K562 (cell line): ENCODE measurements around the gene MRPL58. TPM values are rescaled to one million over a fixed set of nuclear protein-coding genes. Genes with fewer than 3 reads are reported as not detected.

Experiments used
- CEBPB ChIP-seq: fragments of 450-650 bp; IDR thresholded peaks from 2 replicates; pipeline ENCODE4 v1.6.1; 2016; ENCODE audit warnings: missing genetic modification characterization, missing compliant biosample characterization
- FOSL1 ChIP-seq: fragments of 200-800 bp; sonication (Bioruptor generic); conservative IDR thresholded peaks from 2 replicates; pipeline ENCODE4 v1.6.1; 2016; ENCODE audit warnings: missing genetic modification characterization, missing compliant biosample characterization
- HMG20B ChIP-seq: fragments of 250-450 bp; sonication (Bioruptor Pico); IDR thresholded peaks from 2 replicates; pipeline ENCODE4 v1.5.0; 2021; ENCODE audit warnings: mild to moderate bottlenecking
- HNRNPL ChIP-seq: fragments of 200-400 bp; formaldehyde crosslinking; IDR thresholded peaks from 2 replicates; pipeline ENCODE4 v1.6.1; 2017; ENCODE audit warnings: low read depth, mild to moderate bottlenecking, low read length
- KDM1A ChIP-seq, 2 experiments: fragments of 450-650 bp; IDR thresholded peaks; 2 replicates each; pipeline ENCODE4 v1.6.1; 2016; ENCODE audit warnings: mild to moderate bottlenecking in 2 of 2
- KLF13 ChIP-seq: fragments of 450-650 bp; IDR thresholded peaks from 2 replicates; pipeline ENCODE4 v1.6.1; 2016; ENCODE audit warnings: missing genetic modification characterization, low read depth, mild to moderate bottlenecking, missing compliant biosample characterization, moderate library complexity, borderline replicate concordance
- MAFF ChIP-seq: IDR thresholded peaks from 2 replicates; pipeline ENCODE4 v1.6.1; 2012; ENCODE audit warnings: low read length, improper control_type of control experiment
- NCOR1 ChIP-seq: fragments of 450-650 bp; IDR thresholded peaks from 2 replicates; pipeline ENCODE4 v1.6.1; 2016; ENCODE audit warnings: mild to moderate bottlenecking, moderate library complexity
- PCBP1 ChIP-seq: fragments of 200-400 bp; formaldehyde crosslinking; IDR thresholded peaks from 2 replicates; pipeline ENCODE4 v1.6.1; 2018; ENCODE audit warnings: mild to moderate bottlenecking, low read depth, low read length; ENCODE audit not compliant: poor library complexity, severe bottlenecking
- RAD21 ChIP-seq, 2 experiments: fragments of 250-450 bp in 1 of 2; fragments of 450-650 bp in 1 of 2; sonication (Bioruptor Pico) in 1 of 2; formaldehyde crosslinking in 1 of 2; IDR thresholded peaks in 1 of 2; conservative IDR thresholded peaks in 1 of 2; 2 replicates each; pipeline versions ENCODE4 v1.4.0 to v1.8.0; 2020 to 2022; ENCODE audit warnings: mild to moderate bottlenecking in 2 of 2, moderate library complexity in 1 of 2
- RBM14 ChIP-seq: fragments of 200-400 bp; formaldehyde crosslinking; IDR thresholded peaks from 2 replicates; pipeline ENCODE4 v1.6.1; 2018; ENCODE audit warnings: low read depth, mild to moderate bottlenecking, low read length, moderate library complexity, borderline replicate concordance; ENCODE audit not compliant: insufficient read depth
- RCOR1 ChIP-seq, 2 experiments: IDR thresholded peaks; 2 replicates each; pipeline ENCODE4 v1.6.1; 2012; ENCODE audit warnings: low read depth in 2 of 2, low read length in 2 of 2, borderline replicate concordance in 1 of 2, improper control_type of control experiment in 1 of 2
- ZBED1 ChIP-seq: IDR thresholded peaks from 2 replicates; pipeline ENCODE4 v1.6.1; 2014
- ZBTB5 ChIP-seq: fragments of 450-650 bp; IDR thresholded peaks from 2 replicates; pipeline ENCODE4 v1.6.1; 2017; ENCODE audit warnings: antibody characterized with exemption
- ZNF41 ChIP-seq: fragments of 250-450 bp; sonication (Bioruptor Pico); conservative IDR thresholded peaks from 2 replicates; pipeline ENCODE4 v1.4.0; 2020; ENCODE audit warnings: mild to moderate bottlenecking
- ZNF586 ChIP-seq: fragments of 450-650 bp; formaldehyde crosslinking; conservative IDR thresholded peaks from 2 replicates; pipeline ENCODE4 v1.4.0; 2020; ENCODE audit warnings: mild to moderate bottlenecking, moderate library complexity
- ZNF780A ChIP-seq: fragments of 250-450 bp; sonication (Bioruptor Pico); IDR thresholded peaks from 2 replicates; pipeline ENCODE4 v1.5.0; 2021; ENCODE audit warnings: mild to moderate bottlenecking
- polyA plus RNA-seq, 8 experiments: library from polyadenylated mRNA; depleted of rRNA in 4 of 8; stranded (reverse) in 5 of 8; unstranded in 3 of 8; fragments of >200 nt; fragmentation: Nextera tagmentation in 2 of 8; fragmentation: Illumina TruSeq in 1 of 8; extraction: Ambion mirVana in 2 of 8; extraction: Trizol in 1 of 8; gene quantifications; 2 replicates each; pipeline versions ENCODE4 v1.2.1 to v1.2.3, GENCODE V29; 2011 to 2014; ENCODE audit warnings: inconsistent platforms in 1 of 8, missing spikeins in 1 of 8
- total RNA-seq, 7 experiments: library from RNA; depleted of rRNA in 6 of 7; stranded (reverse); fragments of >200 nt in 6 of 7; fragmentation: Illumina TruSeq in 2 of 7; extraction: Trizol in 2 of 7; gene quantifications; 2 replicates each; pipeline versions ENCODE4 v1.2.1 to v1.2.3, GENCODE V29; 2011 to 2021; ENCODE audit warnings: low replicate concordance in 1 of 7
- TF ChIP-seq, protein P1 (sequence below): sonication (generic); formaldehyde crosslinking; IDR thresholded peaks from 2 replicates; pipeline ENCODE4 v1.8.0; 2023; ENCODE audit warnings: missing genetic modification reagents, mild to moderate bottlenecking, borderline replicate concordance

The MRPL58 gene
- total and polyA plus RNA-seq, 9 of the 15 experiments (the other 6 are each of a cell fraction or from before 2014, with no cell fraction given) = 30.8 to 107 (median 72.4) TPM

DNA sequence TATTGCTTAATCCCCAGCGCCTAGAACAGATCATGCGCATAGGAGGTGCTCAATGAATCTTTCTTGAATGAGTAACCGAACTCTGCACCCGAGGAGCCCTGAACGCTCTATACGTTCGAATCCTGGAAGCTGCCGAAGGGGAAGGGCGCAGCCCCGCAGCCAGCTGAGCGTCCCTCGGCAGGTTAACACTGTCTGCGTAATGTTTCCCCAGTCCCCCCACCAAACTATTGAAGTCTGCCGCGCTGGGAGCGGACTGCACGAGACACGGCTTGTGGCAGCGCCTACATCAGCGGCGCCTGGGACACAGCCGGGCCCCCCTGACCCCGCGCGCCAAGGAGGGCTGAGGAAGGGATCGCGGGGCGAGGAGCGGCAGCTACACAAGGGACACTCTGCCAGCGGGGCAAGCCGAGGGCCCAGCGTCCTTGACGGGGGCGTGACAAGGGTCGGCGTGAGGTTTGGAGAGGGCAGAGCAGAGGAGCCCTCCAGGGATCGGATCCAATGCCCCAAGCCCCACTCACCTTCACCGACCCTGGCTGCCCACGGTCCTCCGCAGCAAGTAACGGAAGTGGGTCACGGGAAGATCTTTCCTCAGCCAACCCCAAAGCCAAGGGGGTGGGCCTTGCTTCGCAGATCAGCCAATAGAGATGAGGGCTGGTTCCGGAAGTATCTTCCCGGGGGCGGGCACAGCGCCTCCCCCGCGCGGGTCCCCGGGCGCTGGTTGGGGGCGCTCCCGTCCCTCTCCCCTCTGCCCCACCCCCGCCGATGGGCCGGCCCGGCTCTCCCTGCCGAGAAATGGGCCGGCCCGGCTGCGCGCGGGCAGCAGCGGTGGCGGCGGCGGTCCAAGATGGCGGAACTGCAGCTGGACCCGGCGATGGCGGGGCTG is 34.2 kb downstream of the MRPL58 start, which contains the start of the genes ATP5PD and KCTD2 (continued):
- TF ChIP-seq RAD21 (CRISPR knock-in tag; conservative IDR thresholded peaks at IDR 0.05 in 1 of 2, IDR thresholded peaks at IDR 0.05 in 1 of 2) (no peak), KDM1A (IDR thresholded peaks at IDR 0.05) (no peak), CEBPB (tag) (peak; percentile 73), FOSL1 (tag) (no peak), PCBP1 (peak; percentile 96), ZBED1 (no peak), ZNF780A (no peak), HNRNPL (peak; percentile 62; the same call in 1 of the 2 replicates), ZNF41 (CRISPR knock-in tag) (no peak), RCOR1 (IDR thresholded peaks at IDR 0.05; ENCODE audit: borderline replicate concordance in 1 of 2, low read depth in 2 of 2, low read length in 2 of 2) (0 out of 4 replicates have a peak, but pooled peaks of 1 of the 2 experiments have one; percentile 6), ZNF586 (CRISPR knock-in tag) (no peak), KLF13 (tag) (no peak), RBM14 (no peak), HMG20B (CRISPR knock-in tag) (no peak), ZBTB5 (no peak), NCOR1 (no peak), MAFF (no peak; the same call in 1 of the 2 replicates)
- TF ChIP-seq, protein P1, sequence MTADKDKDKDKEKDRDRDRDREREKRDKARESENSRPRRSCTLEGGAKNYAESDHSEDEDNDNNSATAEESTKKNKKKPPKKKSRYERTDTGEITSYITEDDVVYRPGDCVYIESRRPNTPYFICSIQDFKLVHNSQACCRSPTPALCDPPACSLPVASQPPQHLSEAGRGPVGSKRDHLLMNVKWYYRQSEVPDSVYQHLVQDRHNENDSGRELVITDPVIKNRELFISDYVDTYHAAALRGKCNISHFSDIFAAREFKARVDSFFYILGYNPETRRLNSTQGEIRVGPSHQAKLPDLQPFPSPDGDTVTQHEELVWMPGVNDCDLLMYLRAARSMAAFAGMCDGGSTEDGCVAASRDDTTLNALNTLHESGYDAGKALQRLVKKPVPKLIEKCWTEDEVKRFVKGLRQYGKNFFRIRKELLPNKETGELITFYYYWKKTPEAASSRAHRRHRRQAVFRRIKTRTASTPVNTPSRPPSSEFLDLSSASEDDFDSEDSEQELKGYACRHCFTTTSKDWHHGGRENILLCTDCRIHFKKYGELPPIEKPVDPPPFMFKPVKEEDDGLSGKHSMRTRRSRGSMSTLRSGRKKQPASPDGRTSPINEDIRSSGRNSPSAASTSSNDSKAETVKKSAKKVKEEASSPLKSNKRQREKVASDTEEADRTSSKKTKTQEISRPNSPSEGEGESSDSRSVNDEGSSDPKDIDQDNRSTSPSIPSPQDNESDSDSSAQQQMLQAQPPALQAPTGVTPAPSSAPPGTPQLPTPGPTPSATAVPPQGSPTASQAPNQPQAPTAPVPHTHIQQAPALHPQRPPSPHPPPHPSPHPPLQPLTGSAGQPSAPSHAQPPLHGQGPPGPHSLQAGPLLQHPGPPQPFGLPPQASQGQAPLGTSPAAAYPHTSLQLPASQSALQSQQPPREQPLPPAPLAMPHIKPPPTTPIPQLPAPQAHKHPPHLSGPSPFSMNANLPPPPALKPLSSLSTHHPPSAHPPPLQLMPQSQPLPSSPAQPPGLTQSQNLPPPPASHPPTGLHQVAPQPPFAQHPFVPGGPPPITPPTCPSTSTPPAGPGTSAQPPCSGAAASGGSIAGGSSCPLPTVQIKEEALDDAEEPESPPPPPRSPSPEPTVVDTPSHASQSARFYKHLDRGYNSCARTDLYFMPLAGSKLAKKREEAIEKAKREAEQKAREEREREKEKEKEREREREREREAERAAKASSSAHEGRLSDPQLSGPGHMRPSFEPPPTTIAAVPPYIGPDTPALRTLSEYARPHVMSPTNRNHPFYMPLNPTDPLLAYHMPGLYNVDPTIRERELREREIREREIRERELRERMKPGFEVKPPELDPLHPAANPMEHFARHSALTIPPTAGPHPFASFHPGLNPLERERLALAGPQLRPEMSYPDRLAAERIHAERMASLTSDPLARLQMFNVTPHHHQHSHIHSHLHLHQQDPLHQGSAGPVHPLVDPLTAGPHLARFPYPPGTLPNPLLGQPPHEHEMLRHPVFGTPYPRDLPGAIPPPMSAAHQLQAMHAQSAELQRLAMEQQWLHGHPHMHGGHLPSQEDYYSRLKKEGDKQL (CRISPR knock-in tag) = 0 out of 2 replicates have a peak, but pooled peaks have one; percentile 68
